ENCODE results near the gene RTL9. TPM values are rescaled to one million over a fixed set of nuclear protein-coding genes. Genes with fewer than 3 reads are reported as not detected.
"Not testable (repeated sequence)": the region's sequence is repeated elsewhere in the genome, so short reads cannot be mapped to it uniquely, and the experiment has no call there.

Gene RTL9
- total and polyA plus RNA-seq, 3 experiments from 2014 or later = not detected

DNA sequence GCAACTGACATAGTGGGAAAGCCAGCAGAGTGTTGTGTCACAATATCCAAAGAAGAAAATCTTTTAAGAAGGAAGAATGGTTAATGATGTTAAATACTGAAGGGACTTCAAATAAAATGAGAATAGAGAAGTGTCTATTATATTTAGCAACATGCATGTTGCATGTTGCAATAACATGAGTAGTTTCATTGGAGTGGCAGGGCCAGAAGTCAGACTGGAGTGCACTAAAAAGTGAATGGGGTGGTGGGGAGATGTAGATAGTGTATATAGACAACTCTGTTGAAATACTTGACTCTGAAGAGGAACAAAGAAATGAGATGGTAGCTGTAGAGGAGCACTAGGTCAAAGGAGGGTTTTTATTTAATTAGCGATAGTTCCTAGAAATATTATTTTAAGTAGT is 31.3 kb upstream of the RTL9 start:
- Histone ChIP-seq H3K4me1 (ENCODE audit: insufficient read depth, low read length) (no peaks in the 10 kb centered on the region), H3K27ac (ENCODE audit: low read depth, low read length) (no peak overlapping the region), H3K9me3 (ENCODE audit: low read length) (no peaks in the 10 kb centered on the region), H3K36me3 (ENCODE audit: insufficient read depth, low read length) (no peaks in the 10 kb centered on the region), H3K27me3 (ENCODE audit: insufficient read depth, low read length, poor library complexity, severe bottlenecking) (no peaks in the 10 kb centered on the region), H3K4me3 (ENCODE audit: low read length) (no peak overlapping the region)
- DNase-seq = no peak
- H3K27me3 Mint-ChIP-seq = peaks cover 0 to 5% of the 10 kb centered on the region in 2 donors
- H3K4me3 Mint-ChIP-seq = no peak overlapping the region
- no peak overlapping the region for H3K27ac Mint-ChIP-seq
- ChIA-PET POLR2A (no interaction called here), CTCF (no interaction called here)
- no peaks in the 10 kb centered on the region for H3K9me3 Mint-ChIP-seq
- no peaks in the 10 kb centered on the region for H3K36me3 Mint-ChIP-seq
- H3K4me1 Mint-ChIP-seq = peaks cover 0 to 3% (median 0%) of the 10 kb centered on the region in 3 donors

DNA sequence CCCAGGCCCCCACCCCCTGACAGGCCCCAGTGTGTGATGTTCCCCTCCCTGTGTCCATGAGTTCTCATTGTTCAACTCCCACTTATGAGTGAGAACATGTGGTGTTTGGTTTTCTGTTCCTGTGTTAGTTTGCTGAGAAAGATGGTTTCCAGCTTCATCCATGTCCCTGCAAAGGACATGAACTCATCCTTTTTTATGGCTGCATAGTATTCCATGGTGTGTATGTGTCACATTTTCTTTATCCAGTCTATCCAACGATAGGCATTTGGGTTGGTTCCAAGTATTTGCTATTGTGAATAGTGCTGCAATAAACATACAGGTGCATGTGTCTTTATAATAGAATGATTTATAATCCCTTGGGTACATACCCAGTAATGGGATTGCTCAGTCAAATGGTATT is 30.0 kb upstream of the RTL9 start:
- H3K9me3 ChIP-seq (ENCODE audit: low read length); H3K4me3 ChIP-seq (ENCODE audit: low read length); H3K27me3 ChIP-seq (ENCODE audit: insufficient read depth, low read length, poor library complexity, severe bottlenecking); H3K27ac ChIP-seq (ENCODE audit: low read depth, low read length); H3K36me3 Mint-ChIP-seq; H3K36me3 ChIP-seq (ENCODE audit: insufficient read depth, low read length); H3K27me3 Mint-ChIP-seq; H3K27ac Mint-ChIP-seq; H3K4me1 ChIP-seq (ENCODE audit: insufficient read depth, low read length); H3K4me1 Mint-ChIP-seq; POLR2A ChIA-PET; H3K4me3 Mint-ChIP-seq; CTCF ChIA-PET; H3K9me3 Mint-ChIP-seq; DNase-seq: not testable (repeated sequence)

DNA sequence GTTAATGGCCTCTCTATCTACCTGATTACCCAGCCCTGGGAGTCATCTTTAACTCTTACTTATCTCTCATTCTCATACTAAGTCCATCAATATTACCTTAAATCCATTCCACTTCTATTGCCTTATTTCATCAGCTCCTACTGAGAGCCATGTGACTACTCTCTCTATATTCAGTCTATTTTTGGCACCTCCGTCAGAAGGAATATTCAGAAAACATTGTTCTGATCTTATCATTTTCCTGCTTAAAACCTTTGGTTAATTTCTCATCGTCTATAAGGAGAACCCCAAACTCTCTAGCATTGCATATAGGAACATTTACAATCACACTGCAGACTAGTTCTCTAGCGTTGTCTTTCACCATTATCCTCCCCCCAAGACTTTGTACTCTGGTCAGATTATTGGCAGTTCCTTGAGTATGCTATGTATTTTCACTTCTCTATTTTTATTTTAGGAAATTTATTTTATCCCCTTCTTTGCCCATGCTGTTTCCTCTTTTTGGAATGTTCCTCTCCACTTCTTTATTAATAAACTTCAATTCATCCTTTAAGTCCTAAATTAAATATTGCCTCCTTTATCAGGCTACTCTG is 27.1 kb upstream of the RTL9 start:
- Histone ChIP-seq H3K27ac (ENCODE audit: low read depth, low read length) (no peak overlapping the region), H3K4me1 (ENCODE audit: insufficient read depth, low read length) (no peaks in the 10 kb centered on the region), H3K36me3 (ENCODE audit: insufficient read depth, low read length) (no peaks in the 10 kb centered on the region), H3K4me3 (ENCODE audit: low read length) (no peak overlapping the region), H3K27me3 (ENCODE audit: insufficient read depth, low read length, poor library complexity, severe bottlenecking) (no peaks in the 10 kb centered on the region), H3K9me3 (ENCODE audit: low read length) (no peaks in the 10 kb centered on the region)
- ChIA-PET POLR2A (no interaction called here), CTCF (interaction anchor here (0.9 kb wide), 1 partner anchor 163 kb away, joined by 3 read pairs; no protein-coding TSS in a partner anchor)
- no peak overlapping the region for H3K4me3 Mint-ChIP-seq
- H3K27ac Mint-ChIP-seq = no peak overlapping the region
- H3K4me1 Mint-ChIP-seq = no peaks in the 10 kb centered on the region
- no peaks in the 10 kb centered on the region for H3K36me3 Mint-ChIP-seq
- H3K9me3 Mint-ChIP-seq = peaks cover 0 to 2% (median 0%) of the 10 kb centered on the region in 5 donors
- DNase-seq = no peak
- H3K27me3 Mint-ChIP-seq = peaks cover 0 to 5% of the 10 kb centered on the region in 2 donors

GRCh38 chrX:110333458-110333857 is 25.2 kb upstream of the RTL9 start:
- H3K4me3 Mint-ChIP-seq; H3K27ac Mint-ChIP-seq; H3K9me3 ChIP-seq (ENCODE audit: low read length); DNase-seq; H3K27me3 Mint-ChIP-seq; H3K36me3 Mint-ChIP-seq; H3K36me3 ChIP-seq (ENCODE audit: insufficient read depth, low read length); H3K9me3 Mint-ChIP-seq; H3K4me1 Mint-ChIP-seq; POLR2A ChIA-PET; H3K27ac ChIP-seq (ENCODE audit: low read depth, low read length); H3K4me3 ChIP-seq (ENCODE audit: low read length); H3K4me1 ChIP-seq (ENCODE audit: insufficient read depth, low read length); H3K27me3 ChIP-seq (ENCODE audit: insufficient read depth, low read length, poor library complexity, severe bottlenecking); CTCF ChIA-PET: not testable (repeated sequence)

GRCh38 chrX:110338935-110339334 is 19.7 kb upstream of the RTL9 start:
- CTCF ChIA-PET = no interaction called here
- peaks cover 3 to 5% of the 10 kb centered on the region in 2 donors for H3K27me3 Mint-ChIP-seq
- no peaks in the 10 kb centered on the region for H3K27me3 ChIP-seq (ENCODE audit: insufficient read depth, low read length, poor library complexity, severe bottlenecking)
- H3K4me3 ChIP-seq (ENCODE audit: low read length) = no peak overlapping the region
- H3K9me3 Mint-ChIP-seq = no peaks in the 10 kb centered on the region
- H3K9me3 ChIP-seq (ENCODE audit: low read length) = no peaks in the 10 kb centered on the region
- no peaks in the 10 kb centered on the region for H3K4me1 ChIP-seq (ENCODE audit: insufficient read depth, low read length)
- POLR2A ChIA-PET = no interaction called here
- H3K27ac Mint-ChIP-seq = no peak overlapping the region
- DNase-seq = no peak
- no peaks in the 10 kb centered on the region for H3K36me3 ChIP-seq (ENCODE audit: insufficient read depth, low read length)
- H3K27ac ChIP-seq (ENCODE audit: low read depth, low read length) = no peak overlapping the region
- H3K36me3 Mint-ChIP-seq = peaks cover 0 to 2% (median 0%) of the 10 kb centered on the region in 3 donors
- peaks cover 2 to 8% (median 5%) of the 10 kb centered on the region in 3 donors for H3K4me1 Mint-ChIP-seq
- no peak overlapping the region for H3K4me3 Mint-ChIP-seq

- no peaks in the 10 kb centered on the region for H3K36me3 ChIP-seq (ENCODE audit: insufficient read depth, low read length)
- Mint-ChIP-seq H3K36me3 (peaks cover 0 to 2% (median 0%) of the 10 kb centered on the region in 3 donors), H3K4me1 (peaks cover 2 to 8% (median 5%) of the 10 kb centered on the region in 3 donors), H3K27ac (peak overlapping the region in 1 of 8 donors; percentile 22), H3K27me3 (peaks cover 0 to 3% of the 10 kb centered on the region in 2 donors), H3K9me3 (no peaks in the 10 kb centered on the region), H3K4me3 (peak overlapping the region in 4 of 7 donors; percentile 12 to 52 (median 32))
- ChIA-PET POLR2A (no interaction called here), CTCF (no interaction called here)
- H3K9me3 ChIP-seq (ENCODE audit: low read length) = no peaks in the 10 kb centered on the region
- no peaks in the 10 kb centered on the region for H3K4me1 ChIP-seq (ENCODE audit: insufficient read depth, low read length)
- no peaks in the 10 kb centered on the region for H3K27me3 ChIP-seq (ENCODE audit: insufficient read depth, low read length, poor library complexity, severe bottlenecking)
- no peak for DNase-seq
- no peak overlapping the region for H3K4me3 ChIP-seq (ENCODE audit: low read length)
- no peak overlapping the region for H3K27ac ChIP-seq (ENCODE audit: low read depth, low read length)
These were observed 17.2 kb upstream of the RTL9 start for GRCh38 chrX:110341189-110342035.

- no peak overlapping the region for H3K4me3 Mint-ChIP-seq
- no peak overlapping the region for H3K27ac Mint-ChIP-seq
- Histone ChIP-seq H3K4me3 (ENCODE audit: low read length) (no peak overlapping the region), H3K4me1 (ENCODE audit: insufficient read depth, low read length) (no peaks in the 10 kb centered on the region), H3K9me3 (ENCODE audit: low read length) (no peaks in the 10 kb centered on the region), H3K36me3 (ENCODE audit: insufficient read depth, low read length) (no peaks in the 10 kb centered on the region), H3K27me3 (ENCODE audit: insufficient read depth, low read length, poor library complexity, severe bottlenecking) (no peaks in the 10 kb centered on the region), H3K27ac (ENCODE audit: low read depth, low read length) (no peak overlapping the region)
- no peak for DNase-seq
- H3K27me3 Mint-ChIP-seq = no peaks in the 10 kb centered on the region
- H3K4me1 Mint-ChIP-seq = no peaks in the 10 kb centered on the region
- ChIA-PET POLR2A (no interaction called here), CTCF (no interaction called here)
- peaks cover 0 to 2% (median 0%) of the 10 kb centered on the region in 3 donors for H3K36me3 Mint-ChIP-seq
- no peaks in the 10 kb centered on the region for H3K9me3 Mint-ChIP-seq
These were observed 12.0 kb upstream of the RTL9 start for GRCh38 chrX:110346681-110347080.

- no peaks in the 10 kb centered on the region for H3K36me3 ChIP-seq (ENCODE audit: insufficient read depth, low read length)
- H3K4me1 ChIP-seq (ENCODE audit: insufficient read depth, low read length) = no peaks in the 10 kb centered on the region
- H3K27me3 ChIP-seq (ENCODE audit: insufficient read depth, low read length, poor library complexity, severe bottlenecking) = no peaks in the 10 kb centered on the region
- Mint-ChIP-seq H3K36me3 (no peaks in the 10 kb centered on the region), H3K27ac (no peak overlapping the region), H3K9me3 (peaks cover 0 to 4% (median 0%) of the 10 kb centered on the region in 5 donors), H3K4me3 (no peak overlapping the region), H3K27me3 (peaks cover 6 to 8% of the 10 kb centered on the region in 2 donors), H3K4me1 (no peaks in the 10 kb centered on the region)
- H3K27ac ChIP-seq (ENCODE audit: low read depth, low read length) = no peak overlapping the region
- CTCF ChIA-PET = no interaction called here
- DNase-seq = no peak
- H3K9me3 ChIP-seq (ENCODE audit: low read length) = no peaks in the 10 kb centered on the region
- H3K4me3 ChIP-seq (ENCODE audit: low read length) = no peak overlapping the region
- POLR2A ChIA-PET = no interaction called here
These were observed 625 bp downstream of the RTL9 start for GRCh38 chrX:110359273-110359672.
